Loucy (cell line): ENCODE data around the gene SAG.

ENCODE experiments used
- H2AFZ ChIP-seq: fragments of 200-600 bp; sonication (generic); 2 replicates; pipeline ENCODE4 v1.6.0; 2016; ENCODE audit warnings: antibody characterized with exemption, mild to moderate bottlenecking, low read length, moderate library complexity
- H3F3A ChIP-seq: fragments of 200-600 bp; 2 replicates; pipeline ENCODE4 v1.6.0; 2016; ENCODE audit warnings: antibody characterized with exemption, low read depth, mild to moderate bottlenecking
- H3K27me3 ChIP-seq: fragments of 200-600 bp; sonication (generic); 2 replicates; pipeline ENCODE4 v1.6.1; 2014; ENCODE audit warnings: low read length, mild to moderate bottlenecking; ENCODE audit not compliant: insufficient read depth, poor library complexity, severe bottlenecking
- H3K36me3 ChIP-seq: fragments of 200-600 bp; sonication (generic); 2 replicates; pipeline ENCODE4 v1.6.1; 2016; ENCODE audit warnings: low read length; ENCODE audit not compliant: insufficient read depth
- H3K4me1 ChIP-seq: fragments of 200-600 bp; sonication (generic); 2 replicates; pipeline ENCODE4 v1.5.1; 2014; ENCODE audit warnings: low read length, mild to moderate bottlenecking; ENCODE audit not compliant: insufficient read depth, poor library complexity, severe bottlenecking
- H3K4me2 ChIP-seq: fragments of 200-600 bp; sonication (generic); 2 replicates; pipeline ENCODE4 v1.6.0; 2014; ENCODE audit warnings: antibody characterized with exemption, low read length, low read depth, mild to moderate bottlenecking; ENCODE audit not compliant: poor library complexity, severe bottlenecking
- H3K4me3 ChIP-seq: fragments of 200-600 bp; sonication (generic); 2 replicates; pipeline ENCODE4 v1.5.1; 2014; ENCODE audit warnings: low read length, mild to moderate bottlenecking, mixed read lengths; ENCODE audit not compliant: poor library complexity, severe bottlenecking
- H3K79me2 ChIP-seq: fragments of 200-600 bp; sonication (generic); 2 replicates; pipeline ENCODE4 v1.6.1; 2014; ENCODE audit warnings: low read length; ENCODE audit not compliant: insufficient read depth
- H3K9ac ChIP-seq: fragments of 200-600 bp; sonication (generic); 2 replicates; pipeline ENCODE4 v1.6.0; 2014; ENCODE audit warnings: mild to moderate bottlenecking, low read depth, low read length, moderate library complexity; ENCODE audit not compliant: poor library complexity, severe bottlenecking
- H3K9me2 ChIP-seq: fragments of 200-600 bp; sonication (generic); replicated peaks from 2 replicates; pipeline ENCODE4 v1.6.1; 2016; ENCODE audit warnings: low read depth, low read length, mixed read lengths
- H3K9me3 ChIP-seq: fragments of 200-600 bp; sonication (generic); 2 replicates; pipeline ENCODE4 v1.6.1; 2014; ENCODE audit warnings: mild to moderate bottlenecking, antibody characterized with exemption, low read length, low read depth; ENCODE audit not compliant: insufficient read depth
- H4K20me1 ChIP-seq: fragments of 200-600 bp; sonication (generic); 2 replicates; pipeline ENCODE4 v1.6.0; 2014; ENCODE audit warnings: antibody characterized with exemption, low read length, mild to moderate bottlenecking; ENCODE audit not compliant: insufficient read depth, poor library complexity, severe bottlenecking
- EZH2phosphoT487 ChIP-seq: fragments of 200-600 bp; IDR thresholded peaks from 2 replicates; pipeline ENCODE4 v1.6.1; 2018; ENCODE audit warnings: antibody characterized with exemption, mild to moderate bottlenecking, moderate library complexity, borderline replicate concordance
- TF ChIP-seq, protein P1 (sequence below): fragments of 200-600 bp; sonication (generic); conservative IDR thresholded peaks from 2 replicates; pipeline ENCODE4 v1.5.1; 2014; ENCODE audit warnings: mild to moderate bottlenecking, antibody characterized with exemption, low read length

Gene SAG

DNA sequence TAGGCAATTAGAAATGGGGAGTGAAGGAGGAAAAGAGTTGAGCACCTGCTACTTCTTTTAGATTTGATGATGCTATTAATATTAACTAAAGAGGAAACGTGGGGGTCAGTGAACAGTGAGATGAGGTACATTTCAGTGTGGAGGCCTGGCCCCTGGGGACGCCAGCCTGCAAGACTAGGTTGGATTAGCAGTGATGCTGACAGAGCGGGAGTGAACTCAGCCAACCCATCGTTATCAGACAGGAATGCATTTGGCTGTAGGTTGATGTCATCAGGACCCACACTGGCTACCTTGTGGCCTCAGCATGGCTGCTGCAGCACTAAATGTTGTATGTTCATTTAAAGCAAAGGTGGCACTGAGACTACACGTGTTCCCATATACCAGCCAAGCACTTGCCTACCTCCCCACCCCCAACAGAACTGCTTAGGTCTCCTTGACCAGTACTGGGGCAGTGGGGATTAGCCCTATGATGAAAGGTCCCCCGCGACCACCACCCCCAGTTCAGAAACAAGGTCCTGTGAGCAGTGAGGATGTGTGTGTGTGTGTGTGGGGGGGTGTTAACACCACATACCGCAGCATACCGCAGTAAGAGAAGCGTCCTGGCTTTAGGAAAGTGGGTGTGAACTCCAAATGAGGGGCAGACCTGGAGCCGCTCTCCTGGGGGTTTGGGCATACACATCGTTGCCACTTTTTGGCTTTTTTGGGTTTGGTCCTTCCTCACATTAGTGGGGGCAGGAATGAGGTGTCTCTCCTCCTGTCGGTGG, 72.7 kb downstream of the SAG start:
- Histone ChIP-seq H4K20me1 (no peaks in the 10 kb centered on the region), H3K9me2 (no peaks in the 10 kb centered on the region), H2AFZ (no peak overlapping the region), H3K4me2 (no peak overlapping the region), H3K4me1 (peaks cover 36% of the 10 kb centered on the region), H3F3A (peaks cover 20% of the 10 kb centered on the region), H3K79me2 (peaks cover 65% of the 10 kb centered on the region), H3K9ac (no peak overlapping the region), H3K9me3 (no peaks in the 10 kb centered on the region), H3K27me3 (no peaks in the 10 kb centered on the region), H3K36me3 (no peaks in the 10 kb centered on the region), H3K4me3 (no peak overlapping the region)
- TF ChIP-seq, protein P1, sequence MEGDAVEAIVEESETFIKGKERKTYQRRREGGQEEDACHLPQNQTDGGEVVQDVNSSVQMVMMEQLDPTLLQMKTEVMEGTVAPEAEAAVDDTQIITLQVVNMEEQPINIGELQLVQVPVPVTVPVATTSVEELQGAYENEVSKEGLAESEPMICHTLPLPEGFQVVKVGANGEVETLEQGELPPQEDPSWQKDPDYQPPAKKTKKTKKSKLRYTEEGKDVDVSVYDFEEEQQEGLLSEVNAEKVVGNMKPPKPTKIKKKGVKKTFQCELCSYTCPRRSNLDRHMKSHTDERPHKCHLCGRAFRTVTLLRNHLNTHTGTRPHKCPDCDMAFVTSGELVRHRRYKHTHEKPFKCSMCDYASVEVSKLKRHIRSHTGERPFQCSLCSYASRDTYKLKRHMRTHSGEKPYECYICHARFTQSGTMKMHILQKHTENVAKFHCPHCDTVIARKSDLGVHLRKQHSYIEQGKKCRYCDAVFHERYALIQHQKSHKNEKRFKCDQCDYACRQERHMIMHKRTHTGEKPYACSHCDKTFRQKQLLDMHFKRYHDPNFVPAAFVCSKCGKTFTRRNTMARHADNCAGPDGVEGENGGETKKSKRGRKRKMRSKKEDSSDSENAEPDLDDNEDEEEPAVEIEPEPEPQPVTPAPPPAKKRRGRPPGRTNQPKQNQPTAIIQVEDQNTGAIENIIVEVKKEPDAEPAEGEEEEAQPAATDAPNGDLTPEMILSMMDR: no peak
- no peak for TF ChIP-seq EZH2phosphoT487

DNA sequence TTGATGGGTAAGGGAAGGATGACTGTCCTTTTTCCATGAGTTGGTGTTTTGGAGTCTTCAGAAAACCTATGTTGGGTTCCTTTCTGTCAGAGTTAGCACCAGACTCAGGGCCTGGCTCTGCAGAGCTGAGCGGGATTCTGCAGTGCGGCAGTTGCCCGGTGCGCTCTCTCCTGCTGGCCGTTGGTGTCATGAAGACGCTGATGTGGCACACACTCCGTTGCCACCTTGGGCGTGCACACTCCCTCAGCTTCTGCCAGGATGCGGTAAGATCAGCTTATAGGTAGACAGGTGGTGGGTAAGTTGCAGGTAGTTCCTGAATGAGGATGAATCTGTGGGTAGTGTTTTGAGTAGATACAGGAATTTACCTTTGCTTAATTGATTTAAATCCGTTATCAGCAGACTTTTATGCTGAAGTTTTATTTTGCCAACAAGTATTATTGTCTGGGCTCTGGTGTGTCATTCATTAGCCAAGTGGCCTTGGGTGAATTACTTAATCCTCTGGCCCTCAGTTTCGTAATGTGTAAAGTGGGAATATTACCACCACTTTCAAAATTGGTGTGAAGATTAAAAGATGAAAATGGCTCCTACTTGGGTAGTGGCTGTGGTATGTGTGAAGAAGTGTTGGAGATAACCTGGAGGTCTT, 73.5 kb downstream of the SAG start:
- no peak overlapping the region for H2AFZ ChIP-seq
- H3K9me3 ChIP-seq: no peaks in the 10 kb centered on the region
- H3K4me1 ChIP-seq: peaks cover 43% of the 10 kb centered on the region
- no peak overlapping the region for H3K9ac ChIP-seq
- H3F3A ChIP-seq: peaks cover 23% of the 10 kb centered on the region
- TF ChIP-seq EZH2phosphoT487: no peak
- H3K4me2 ChIP-seq: no peak overlapping the region
- no peaks in the 10 kb centered on the region for H4K20me1 ChIP-seq
- no peaks in the 10 kb centered on the region for H3K36me3 ChIP-seq
- H3K9me2 ChIP-seq: no peaks in the 10 kb centered on the region
- H3K4me3 ChIP-seq: no peak overlapping the region
- H3K79me2 ChIP-seq: peaks cover 67% of the 10 kb centered on the region
- no peaks in the 10 kb centered on the region for H3K27me3 ChIP-seq

DNA sequence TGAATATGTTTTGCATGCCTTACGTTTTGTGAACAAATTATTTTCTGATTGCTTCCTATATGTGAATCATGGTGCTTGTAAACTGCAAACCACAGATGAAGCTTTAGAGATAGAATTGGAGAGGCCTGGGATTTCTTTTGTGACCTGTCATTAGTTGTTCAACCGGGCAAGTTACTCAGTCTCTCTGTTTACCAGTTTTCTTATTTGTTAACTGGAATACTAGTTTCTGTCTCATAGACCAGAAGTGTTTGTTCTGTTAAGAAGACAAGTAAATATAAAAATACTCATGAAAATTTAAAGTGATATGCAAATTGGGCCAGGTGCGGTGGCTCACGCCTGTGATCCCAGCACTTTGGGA, 74.0 kb downstream of the SAG start:
- TF ChIP-seq, protein P1: no peak
- no peak for TF ChIP-seq EZH2phosphoT487
- no peak overlapping the region for H3K4me2 ChIP-seq
- H3K9me2 ChIP-seq: no peaks in the 10 kb centered on the region

More for the DNA sequence above, 74.0 kb downstream of the SAG start:
- peaks cover 72% of the 10 kb centered on the region for H3K79me2 ChIP-seq
- H3K4me1 ChIP-seq: peaks cover 48% of the 10 kb centered on the region
- H3K9ac ChIP-seq: no peak overlapping the region
- no peaks in the 10 kb centered on the region for H3K36me3 ChIP-seq
- H4K20me1 ChIP-seq: no peaks in the 10 kb centered on the region
- H3K27me3 ChIP-seq: no peaks in the 10 kb centered on the region
- H2AFZ ChIP-seq: no peak overlapping the region
- no peak overlapping the region for H3K4me3 ChIP-seq
- no peaks in the 10 kb centered on the region for H3K9me3 ChIP-seq
- peaks cover 23% of the 10 kb centered on the region for H3F3A ChIP-seq
